Stimulated activated naive CD8-positive, alpha-beta T cell treated with anti-CD3 and anti-CD28 coated beads, Interleukin-15, amount 100 ng/mL, for 72 hours (primary cell): Measurements from ENCODE around the gene IL11.

Source experiments
- ATAC-seq: fragments of 150-1000 bp; cut with Tn5 transposase; 2 replicates; pipeline ENCODE4 v1.10.0; 2021; ENCODE audit warnings: mild to moderate bottlenecking, moderate library complexity
- DNase-seq, 2 donors: peaks; one replicate each; pipeline ENCODE4 v3.0.0; 2021 to 2022
- H3K27ac Mint-ChIP-seq, 2 donors: one replicate each; pipeline ENCODE4 v1.8.0; 2022; ENCODE audit warnings: mild to moderate bottlenecking in 2 of 2, mixed read lengths in 2 of 2, moderate library complexity in 2 of 2
- H3K27me3 Mint-ChIP-seq: one replicate; pipeline ENCODE4 v1.8.0; 2022; ENCODE audit warnings: mixed read lengths
- H3K4me1 Mint-ChIP-seq: one replicate; pipeline ENCODE4 v1.8.0; 2022; ENCODE audit warnings: mild to moderate bottlenecking, mixed read lengths
- H3K4me3 Mint-ChIP-seq, 2 donors: one replicate each; pipeline ENCODE4 v1.8.0; 2022; ENCODE audit warnings: mild to moderate bottlenecking in 2 of 2, mixed read lengths in 2 of 2, moderate library complexity in 1 of 2
- H3K9me3 Mint-ChIP-seq, 2 donors: one replicate each; pipeline ENCODE4 v1.8.0; 2022; ENCODE audit warnings: mixed read lengths in 2 of 2

IL11 gene

GRCh38 chr19:55384131-55384919 lies 14.1 kb upstream of the IL11 start, which contains the start of gene TMEM238:
TMEM238 (minus strand) TSS chr19:55384292; CDS start chr19:55384259, 33 bp downstream.
- ATAC-seq (peak; percentile 16), DNase-seq (peak; percentile 41 to 55)
- H3K4me1 Mint-ChIP-seq, result peaks cover 66% of the 10 kb centered on the region

DNA sequence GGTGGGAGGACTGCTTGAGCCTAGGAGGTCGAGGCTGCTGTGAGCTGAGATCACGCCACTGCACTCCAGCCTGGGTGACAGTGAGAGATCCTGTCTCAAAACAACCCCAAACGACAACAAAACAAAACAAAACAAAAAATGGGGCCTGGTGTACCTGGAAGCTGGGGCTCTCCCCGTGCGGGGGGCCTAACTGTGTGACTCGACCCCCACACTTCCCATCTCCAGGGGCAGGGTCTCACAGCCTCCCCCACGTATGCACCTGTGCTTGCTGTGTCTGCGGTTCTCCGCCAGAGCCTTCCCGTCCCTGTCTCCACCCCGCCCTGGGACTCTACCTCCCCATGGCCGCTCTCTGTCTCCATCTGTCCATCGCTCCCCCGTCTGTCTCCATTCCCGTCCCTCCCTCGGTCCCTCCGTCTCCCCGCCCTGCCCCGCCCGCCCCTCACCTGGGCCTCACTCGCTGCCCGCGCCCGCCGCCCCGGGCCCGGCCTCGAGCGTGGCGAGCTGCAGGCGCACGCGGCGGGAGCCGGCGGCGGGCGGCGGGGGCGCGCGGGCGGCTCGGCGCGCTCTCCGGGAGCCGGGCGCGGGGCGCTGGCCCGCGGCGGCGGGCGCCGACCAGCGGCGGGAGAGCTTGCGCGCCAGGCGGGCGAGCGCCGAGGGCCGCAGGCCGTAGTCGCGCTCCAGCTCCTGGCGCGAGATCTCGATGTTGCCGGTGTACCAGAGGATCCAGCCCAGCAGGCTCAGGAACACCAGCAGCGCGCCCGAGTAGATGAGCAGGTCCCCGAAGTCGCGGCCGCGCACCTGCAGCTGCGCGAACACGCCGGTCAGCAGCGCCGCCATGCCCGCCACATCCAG lies 13.2 kb upstream of the IL11 start:
- Mint-ChIP-seq H3K27ac (peak overlapping the region; percentile 95 to 98), H3K4me3 (peak overlapping the region; percentile 95 to 98), H3K4me1 (peaks cover 58% of the 10 kb centered on the region), H3K27me3 (no peaks in the 10 kb centered on the region), H3K9me3 (peaks cover 0 to 4% of the 10 kb centered on the region in 2 donors)
- ATAC-seq (peak; percentile 48), DNase-seq (peak; percentile 70 to 72)

More at GRCh38 chr19:55384131-55384919, 14.1 kb upstream of the IL11 start, which contains the start of gene TMEM238:
- Mint-ChIP-seq H3K9me3 (peaks cover 0 to 4% of the 10 kb centered on the region in 2 donors), H3K4me3 (peak within 1 kb of the TSS; percentile 95 to 98), H3K27me3 (no peaks in the 10 kb centered on the region), H3K27ac (peak within 1 kb of the TSS; percentile 99)

DNA sequence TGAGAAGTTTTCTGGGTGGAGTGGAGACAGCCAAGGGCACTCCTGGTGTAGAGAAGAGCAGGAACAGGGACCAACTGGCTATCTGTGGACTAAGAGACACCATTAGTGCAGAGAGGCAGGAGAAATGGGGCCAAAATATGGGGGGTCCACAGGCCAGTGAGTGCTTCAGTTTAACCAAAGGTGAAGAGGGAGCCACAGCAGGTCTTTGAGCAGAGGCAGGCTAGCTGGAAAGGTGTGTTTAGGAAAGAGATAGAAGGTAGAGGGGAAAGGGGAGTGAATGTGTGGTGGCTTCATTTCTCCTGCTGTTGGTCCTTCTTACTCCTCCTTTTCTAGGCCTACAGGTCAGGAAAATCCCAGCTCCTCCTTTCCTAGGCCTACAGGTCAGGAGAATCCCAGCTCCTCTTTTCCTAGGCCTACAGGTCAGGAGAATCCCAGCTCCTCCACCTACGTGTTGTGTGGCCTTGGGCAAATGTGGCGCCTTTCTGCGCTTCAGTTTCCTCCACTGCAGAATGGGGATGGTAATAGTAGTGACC lies 12.3 kb upstream of the IL11 start:
- H3K4me3 Mint-ChIP-seq, result peak overlapping the region; percentile 95 to 98
- H3K9me3 Mint-ChIP-seq, result peaks cover 0 to 4% of the 10 kb centered on the region in 2 donors
- peaks cover 49% of the 10 kb centered on the region for H3K4me1 Mint-ChIP-seq
- no peak for DNase-seq
- H3K27ac Mint-ChIP-seq, result peak overlapping the region in 1 of 2 donors; percentile 98
- no peaks in the 10 kb centered on the region for H3K27me3 Mint-ChIP-seq
- ATAC-seq, result no peak

- H3K4me3 Mint-ChIP-seq, result peak overlapping the region; percentile 41 to 98
- peak overlapping the region in 1 of 2 donors; percentile 45 for H3K27ac Mint-ChIP-seq
- no peak for ATAC-seq
- no peak for DNase-seq
- H3K4me1 Mint-ChIP-seq, result peaks cover 43% of the 10 kb centered on the region
- H3K9me3 Mint-ChIP-seq, result peaks cover 0 to 4% of the 10 kb centered on the region in 2 donors
- no peaks in the 10 kb centered on the region for H3K27me3 Mint-ChIP-seq
Measured at GRCh38 chr19:55382013-55382412, 11.8 kb upstream of the IL11 start.

- Mint-ChIP-seq H3K27ac (no peak overlapping the region), H3K4me3 (no peak overlapping the region), H3K27me3 (peaks cover 19% of the 10 kb centered on the region), H3K4me1 (peaks cover 32% of the 10 kb centered on the region), H3K9me3 (peaks cover 0 to 4% of the 10 kb centered on the region in 2 donors)
- DNase-seq (no peak), ATAC-seq (no peak)
Measured at GRCh38 chr19:55379174-55379573, 8.9 kb upstream of the IL11 start.

GRCh38 chr19:55377356-55378131 lies 7.3 kb upstream of the IL11 start:
- Mint-ChIP-seq H3K9me3 (peaks cover 0 to 4% of the 10 kb centered on the region in 2 donors), H3K27me3 (peaks cover 35% of the 10 kb centered on the region), H3K27ac (no peak overlapping the region), H3K4me3 (no peak overlapping the region), H3K4me1 (peaks cover 37% of the 10 kb centered on the region)
- no peak for DNase-seq
- no peak for ATAC-seq

DNA sequence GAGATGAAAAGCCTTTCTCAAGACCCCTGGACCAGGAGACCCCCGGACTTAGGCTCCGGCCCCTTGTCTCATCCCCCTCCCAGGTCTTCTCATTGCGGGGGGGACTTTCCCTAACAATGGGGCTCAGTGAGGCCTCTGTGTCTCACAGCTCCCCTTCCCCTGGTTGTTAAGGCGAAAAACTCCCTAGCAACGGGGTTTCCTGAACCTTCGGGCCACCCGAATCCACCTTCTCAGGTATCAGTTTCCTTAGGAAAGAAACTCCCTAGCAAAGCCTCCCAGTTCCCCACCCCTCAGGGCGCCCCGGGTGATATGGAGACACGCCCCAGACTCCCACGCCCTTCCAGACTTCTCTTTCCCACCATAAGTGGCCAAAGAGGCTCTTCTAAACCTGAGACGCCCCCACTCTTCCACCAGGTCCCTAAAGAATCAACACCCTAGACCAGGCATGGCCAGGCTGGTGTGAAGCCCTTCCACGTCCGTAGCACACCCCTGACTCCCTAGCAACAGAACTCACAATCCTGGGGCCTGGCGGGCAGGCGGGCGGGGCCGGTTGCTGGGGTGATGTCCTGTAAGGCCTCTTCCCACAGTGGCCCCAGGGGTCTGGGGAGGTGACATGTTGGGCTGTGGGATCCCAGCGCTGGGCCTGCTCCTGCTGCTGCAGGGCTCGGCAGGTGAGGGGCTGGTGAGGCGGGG lies 6.1 kb upstream of the IL11 start, which contains the start of gene TMEM190:
TMEM190 (plus strand) TSS at position 586 of the 693 bp plus-strand sequence; CDS start at position 614, 28 bp downstream.
- Mint-ChIP-seq H3K4me1 (peaks cover 34% of the 10 kb centered on the region), H3K27me3 (peaks cover 47% of the 10 kb centered on the region)
- ATAC-seq, result no peak

GRCh38 chr19:55373993-55374757 lies 3.9 kb upstream of the IL11 start:
- DNase-seq, result no peak
- H3K27me3 Mint-ChIP-seq, result peaks cover 67% of the 10 kb centered on the region
- no peak overlapping the region for H3K27ac Mint-ChIP-seq
- peaks cover 47% of the 10 kb centered on the region for H3K4me1 Mint-ChIP-seq
- H3K4me3 Mint-ChIP-seq, result peak overlapping the region in 1 of 2 donors; percentile 8
- no peaks in the 10 kb centered on the region for H3K9me3 Mint-ChIP-seq
- ATAC-seq, result no peak

More for the DNA sequence above, 6.1 kb upstream of the IL11 start, which contains the start of gene TMEM190:
- no peaks in the 10 kb centered on the region for H3K9me3 Mint-ChIP-seq
- H3K4me3 Mint-ChIP-seq, result no peak within 1 kb of the TSS
- no peak for DNase-seq
- H3K27ac Mint-ChIP-seq, result no peak within 1 kb of the TSS

DNA sequence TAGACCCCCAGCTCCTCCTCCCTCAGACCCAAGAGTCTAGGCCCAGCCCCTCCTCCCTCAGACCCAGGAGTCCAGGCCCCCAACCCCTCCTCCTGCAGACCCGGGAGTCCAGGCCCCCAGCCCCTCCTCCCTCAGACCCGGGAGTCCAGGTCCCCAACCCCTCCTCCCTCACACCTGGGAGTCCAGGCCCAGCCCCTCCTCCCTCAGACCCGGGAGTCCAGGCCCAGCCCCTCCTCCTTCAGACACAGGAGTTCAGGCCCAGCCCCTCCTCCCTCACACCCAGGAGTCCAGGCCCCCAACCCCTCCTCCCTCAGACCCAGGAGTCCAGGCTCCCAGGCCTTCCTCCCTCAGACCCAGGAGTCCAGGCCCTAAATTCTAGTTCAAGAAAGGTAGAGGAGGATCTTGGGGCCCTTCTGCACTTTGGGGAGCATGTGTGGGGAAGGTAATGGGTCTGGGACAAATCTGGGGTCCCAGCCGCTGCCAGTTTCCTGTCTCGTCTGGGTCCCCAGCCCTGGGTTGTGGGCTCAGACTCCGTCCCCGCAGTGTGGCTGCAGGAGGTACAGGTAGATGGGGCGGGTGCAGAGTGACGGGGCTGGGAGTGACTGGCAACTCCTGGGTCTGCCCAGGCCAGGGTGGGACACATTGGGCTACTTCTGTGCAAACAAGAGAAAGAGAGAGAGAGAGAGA lies 3.2 kb upstream of the IL11 start:
- H3K9me3 Mint-ChIP-seq, result no peaks in the 10 kb centered on the region
- DNase-seq (no peak), ATAC-seq (no peak)
- H3K27me3 Mint-ChIP-seq, result peaks cover 74% of the 10 kb centered on the region
- no peak overlapping the region for H3K4me3 Mint-ChIP-seq
- no peak overlapping the region for H3K27ac Mint-ChIP-seq
- peaks cover 52% of the 10 kb centered on the region for H3K4me1 Mint-ChIP-seq

GRCh38 chr19:55372316-55373081 lies 2.2 kb upstream of the IL11 start:
- ATAC-seq, result peak; percentile 68
- Mint-ChIP-seq H3K4me3 (no peak overlapping the region), H3K27me3 (peaks cover 83% of the 10 kb centered on the region), H3K27ac (peak overlapping the region in 1 of 2 donors; percentile 75), H3K4me1 (peaks cover 52% of the 10 kb centered on the region), H3K9me3 (no peaks in the 10 kb centered on the region)
- peak; percentile 36 to 64 for DNase-seq

DNA sequence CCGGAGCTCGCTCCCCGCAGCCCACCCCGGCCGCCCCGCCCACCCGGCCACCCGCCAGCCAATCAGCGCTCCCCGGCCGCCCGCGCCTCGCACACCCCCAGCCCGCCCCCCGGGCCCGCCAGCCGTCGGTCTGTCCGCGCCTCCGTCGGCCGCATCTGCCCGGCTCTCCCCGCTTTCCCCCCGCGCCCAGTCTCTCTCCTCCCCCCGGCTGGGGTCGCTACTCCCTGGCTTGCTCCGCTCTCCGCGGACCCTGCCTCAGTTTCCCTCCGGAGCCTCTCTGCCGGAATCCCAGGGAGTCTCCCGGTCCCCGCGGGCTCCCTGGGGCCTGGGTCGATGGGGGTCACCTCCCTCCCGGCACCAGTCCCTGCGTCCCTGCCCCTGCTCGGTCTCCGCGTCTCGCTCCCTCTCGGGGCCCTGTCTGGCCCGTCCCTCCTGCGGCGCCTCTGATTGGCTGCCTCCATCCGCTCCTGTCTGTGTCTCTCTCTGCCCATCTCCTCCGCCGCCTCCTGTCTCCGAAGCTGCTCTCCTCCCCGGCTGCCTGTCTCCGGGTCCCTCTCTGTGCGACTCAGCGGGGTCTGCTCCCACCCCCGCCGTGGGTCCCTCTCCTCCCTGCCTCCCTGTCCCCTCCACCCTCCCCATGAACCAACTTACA lies 484 bp downstream of the IL11 start:
- peaks cover 43% of the 10 kb centered on the region for H3K4me1 Mint-ChIP-seq
- peak overlapping the region in 1 of 2 donors; percentile 78 for H3K27ac Mint-ChIP-seq
- DNase-seq (peak; percentile 42 to 43), ATAC-seq (peak; percentile 55)
- H3K27me3 Mint-ChIP-seq, result peaks cover 78% of the 10 kb centered on the region
- H3K4me3 Mint-ChIP-seq, result peak overlapping the region; percentile 81 to 91
- H3K9me3 Mint-ChIP-seq, result no peaks in the 10 kb centered on the region
